NOMO-1 treated with DMSO at 0.1 percent for 48 hours (cell line): Measurements from ENCODE around the gene MME.

ENCODE experiments used
- DNase-seq: peaks from one replicate; lab custom pipeline; 2025; ENCODE audit not compliant: unreplicated experiment; lab: John Stamatoyannopoulos, UW

The MME gene

GRCh38 chr3:155135003-155135402, 54.9 kb downstream of the MME start:
- no peak for DNase-seq

- DNase-seq: no peak
These were observed 58.6 kb downstream of the MME start for GRCh38 chr3:155138677-155139076.

- no peak for DNase-seq
These were observed 67.5 kb downstream of the MME start for GRCh38 chr3:155147588-155147987.

GRCh38 chr3:155149494-155149893, 69.4 kb downstream of the MME start:
- DNase-seq: peak; percentile 29

- no peak for DNase-seq
These were observed 73.4 kb downstream of the MME start for GRCh38 chr3:155153242-155154186.

- no peak for DNase-seq
These were observed 74.1 kb downstream of the MME start for GRCh38 chr3:155154255-155154654.

GRCh38 chr3:155158346-155159037, 78.4 kb downstream of the MME start:
- DNase-seq: no peak

- DNase-seq: no peak
These were observed 79.2 kb downstream of the MME start for GRCh38 chr3:155159301-155159700.

GRCh38 chr3:155161640-155162292, 81.6 kb downstream of the MME start:
- no peak for DNase-seq

GRCh38 chr3:155164306-155164705, 84.2 kb downstream of the MME start:
- no peak for DNase-seq

- DNase-seq: no peak
These were observed 86.3 kb downstream of the MME start for GRCh38 chr3:155166441-155166840.

GRCh38 chr3:155169197-155169596, 89.1 kb downstream of the MME start:
- DNase-seq: no peak

GRCh38 chr3:155173771-155174170, 93.7 kb downstream of the MME start:
- no peak for DNase-seq

GRCh38 chr3:155178810-155179436, 98.8 kb downstream of the MME start:
- DNase-seq: peak; percentile 60

GRCh38 chr3:155179437-155179827, 99.3 kb downstream of the MME start:
- no peak for DNase-seq

GRCh38 chr3:155179966-155180757, 100.0 kb downstream of the MME start:
- DNase-seq: no peak

- DNase-seq: no peak
These were observed 102.3 kb downstream of the MME start for GRCh38 chr3:155182467-155182866.

GRCh38 chr3:155184011-155184410, 103.9 kb downstream of the MME start:
- peak; percentile 39 for DNase-seq

- DNase-seq: no peak
These were observed 105.5 kb downstream of the MME start for GRCh38 chr3:155185631-155186071.

GRCh38 chr3:155188031-155188430, 107.9 kb downstream of the MME start:
- DNase-seq: no peak
